SK-N-DZ (cell line): ENCODE data around the gene CD1B. TPM values are rescaled to one million over a fixed set of nuclear protein-coding genes. Genes with fewer than 3 reads are reported as not detected.
"Not testable (repeated sequence)": the region's sequence is repeated elsewhere in the genome, so short reads cannot be mapped to it uniquely, and the experiment has no call there.

Experiments used
- DNase-seq: peaks from one replicate; pipeline ENCODE4 v3.0.0-alpha.2; 2015; ENCODE audit warnings: low spot score
- polyA plus RNA-seq, 2 experiments: library from polyadenylated mRNA; depleted of rRNA; stranded (reverse); fragments of >200 nt; gene quantifications; 2 replicates each; pipeline ENCODE4 v1.2.3, GENCODE V29; 2014

CD1B gene
- not detected in 2 replicates for polyA plus RNA-seq (2014; cell fraction: cytosol; rRNA removed)
- polyA plus RNA-seq (2014; cell fraction: nucleus; rRNA removed) = not detected in 2 replicates

- DNase-seq = no peak
Measured at GRCh38 chr1:158331481-158332150, at the start of gene CD1B. CD1B (minus strand) TSS chr1:158331531; CDS start chr1:158331423, 108 bp downstream.

GRCh38 chr1:158374860-158375259 is 43.5 kb upstream of the CD1B start:
- no peak for DNase-seq

DNA sequence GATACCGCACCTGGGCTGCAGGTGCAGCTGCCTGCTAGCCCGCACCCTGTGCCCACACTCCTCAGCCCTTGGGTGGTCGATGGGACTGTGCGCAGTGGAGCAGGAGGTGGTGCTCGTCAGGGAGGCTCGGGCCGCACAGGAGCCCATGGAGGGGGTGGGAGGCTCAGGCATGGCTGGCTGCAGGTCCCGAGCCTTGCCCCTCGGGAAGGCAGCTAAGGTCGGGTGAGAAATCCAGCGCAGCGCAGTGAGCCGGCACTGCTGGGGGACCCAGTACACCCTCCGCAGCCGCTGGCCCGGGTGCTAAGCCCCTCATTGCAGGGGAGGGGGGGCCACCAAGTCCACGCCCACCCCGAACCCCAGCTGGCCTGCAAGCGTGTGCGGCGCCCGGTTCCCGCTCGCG is 42.8 kb upstream of the CD1B start:
- not testable (repeated sequence) for DNase-seq

GRCh38 chr1:158371188-158371953 is 40.0 kb upstream of the CD1B start:
- no peak for DNase-seq

DNA sequence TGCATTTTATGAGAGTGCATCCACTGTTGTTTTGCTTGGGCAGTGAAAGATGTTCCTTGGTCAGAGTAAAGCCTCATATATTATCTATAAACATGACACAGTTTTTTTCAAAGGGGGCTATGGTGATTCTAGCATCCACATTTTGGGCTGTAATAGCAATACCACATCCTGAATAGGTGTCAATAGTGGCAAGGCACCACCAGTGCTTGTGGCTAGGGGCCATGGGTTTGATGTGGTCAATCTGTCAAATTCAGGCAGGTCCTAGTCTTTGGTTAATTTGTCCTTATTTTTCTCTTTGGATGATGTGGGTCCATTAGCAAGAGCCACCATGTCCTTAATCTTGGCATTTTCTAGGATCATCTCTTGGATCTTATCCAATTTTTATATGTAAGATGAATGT is 35.5 kb upstream of the CD1B start:
- DNase-seq = no peak

DNA sequence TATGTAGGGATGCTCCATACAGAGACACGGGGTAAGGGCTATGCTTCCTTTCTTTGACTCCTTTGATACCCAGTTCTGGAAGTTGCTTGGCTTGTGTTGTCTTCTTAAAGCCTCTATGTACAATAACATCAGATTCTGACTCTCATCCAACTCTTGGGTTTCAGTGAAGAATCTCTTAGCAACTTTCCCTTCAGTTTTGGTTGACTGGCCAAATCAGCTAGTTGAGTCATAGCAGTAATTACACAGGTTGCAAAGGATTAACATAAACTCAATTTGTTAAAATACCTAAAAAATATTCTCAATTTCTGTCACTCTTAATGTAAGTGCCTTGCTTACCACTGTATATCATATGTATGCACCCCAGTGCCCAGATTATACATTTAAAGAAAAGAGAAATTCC is 31.6 kb upstream of the CD1B start:
- DNase-seq = no peak

GRCh38 chr1:158362482-158362881 is 31.2 kb upstream of the CD1B start:
- no peak for DNase-seq

DNA sequence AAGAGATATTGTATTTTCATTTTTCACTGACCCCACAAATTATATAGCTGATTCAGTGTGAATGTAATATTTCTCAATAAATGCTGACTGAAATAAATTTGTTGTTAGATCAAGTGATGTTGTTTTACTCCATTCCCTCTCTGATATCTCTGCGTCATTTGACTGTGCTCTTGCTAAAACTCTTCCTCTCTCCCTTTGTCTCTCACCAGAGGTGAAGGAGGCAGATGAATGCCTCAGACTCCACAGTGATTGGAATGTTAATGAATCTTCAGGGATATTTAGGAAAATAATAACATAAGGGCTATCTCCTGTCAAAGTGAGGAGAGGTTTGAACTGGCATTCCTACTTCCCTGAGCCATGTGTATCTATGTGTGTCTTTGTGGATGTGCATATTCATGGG is 26.1 kb upstream of the CD1B start:
- DNase-seq = no peak

GRCh38 chr1:158356616-158357015 is 25.3 kb upstream of the CD1B start:
- no peak for DNase-seq

DNA sequence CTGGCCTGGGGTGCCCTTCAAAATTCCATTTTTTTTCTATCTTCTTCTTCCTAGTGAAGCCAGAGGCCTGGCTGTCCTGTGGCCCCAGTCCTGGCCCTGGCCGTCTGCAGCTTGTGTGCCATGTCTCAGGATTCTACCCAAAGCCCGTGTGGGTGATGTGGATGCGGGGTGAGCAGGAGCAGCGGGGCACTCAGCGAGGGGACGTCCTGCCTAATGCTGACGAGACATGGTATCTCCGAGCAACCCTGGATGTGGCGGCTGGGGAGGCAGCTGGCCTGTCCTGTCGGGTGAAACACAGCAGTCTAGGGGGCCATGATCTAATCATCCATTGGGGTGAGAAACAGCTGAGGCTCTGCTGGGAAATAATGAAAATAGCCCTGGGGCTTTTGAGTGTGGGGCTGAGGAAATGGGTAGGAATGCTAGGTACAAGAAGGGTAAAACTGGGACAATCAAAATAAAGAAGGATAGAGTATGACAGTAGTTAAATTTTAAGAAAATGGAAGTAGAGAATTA is 24.5 kb upstream of the CD1B start:
- DNase-seq = no peak

- no peak for DNase-seq
Measured at GRCh38 chr1:158354255-158354654, 22.9 kb upstream of the CD1B start.

DNA sequence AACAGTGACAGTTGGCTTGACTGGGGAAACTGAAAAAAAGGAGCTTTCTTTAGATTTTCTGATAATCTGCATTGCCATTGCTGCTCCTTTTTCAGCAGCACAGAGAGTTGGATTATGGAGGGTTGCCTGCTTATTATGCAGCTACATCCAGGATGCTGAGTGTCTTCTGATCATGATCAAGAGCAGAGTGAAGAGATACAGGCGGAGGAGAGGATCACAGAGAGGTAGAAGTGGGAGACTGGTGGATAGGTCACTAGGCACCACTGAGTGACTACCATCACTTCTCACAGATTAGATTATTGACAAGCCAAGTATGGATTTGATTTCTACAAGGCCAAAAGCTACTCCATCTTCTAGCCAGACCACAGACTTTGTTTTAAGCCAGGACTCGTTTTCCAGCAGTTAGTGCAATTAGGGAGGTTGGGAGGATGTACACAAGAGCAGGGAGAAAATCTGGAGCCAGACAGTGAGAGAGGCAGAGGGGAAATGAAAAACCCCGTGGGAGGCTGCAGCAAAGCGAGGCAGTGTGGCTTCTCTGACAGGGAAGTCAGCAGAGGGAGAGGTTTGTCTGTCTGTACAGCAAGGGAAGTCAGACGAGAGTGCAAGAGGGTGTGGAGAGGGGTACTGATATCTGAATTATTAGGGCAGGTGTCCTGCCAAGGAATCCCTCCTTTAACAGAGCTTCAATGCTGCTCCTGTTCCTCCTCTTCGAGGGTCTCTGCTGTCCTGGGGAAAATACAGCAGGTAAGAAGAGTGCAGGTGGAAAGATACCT is 22.2 kb upstream of the CD1B start, which contains the start of gene CD1E:
Gene CD1E, plus strand, starts transcription at position 592 of the 773 bp plus-strand sequence. Its CDS starts 95 bp downstream, at position 687.
- no peak for DNase-seq

GRCh38 chr1:158348946-158349345 is 17.6 kb upstream of the CD1B start:
- not testable (repeated sequence) for DNase-seq

- not testable (repeated sequence) for DNase-seq
Measured at GRCh38 chr1:158336413-158336812, 5.1 kb upstream of the CD1B start.

- no peak for DNase-seq
Measured at GRCh38 chr1:158335213-158335532, 3.8 kb upstream of the CD1B start.

- DNase-seq = no peak
Measured at GRCh38 chr1:158334526-158335212, 3.3 kb upstream of the CD1B start.

DNA sequence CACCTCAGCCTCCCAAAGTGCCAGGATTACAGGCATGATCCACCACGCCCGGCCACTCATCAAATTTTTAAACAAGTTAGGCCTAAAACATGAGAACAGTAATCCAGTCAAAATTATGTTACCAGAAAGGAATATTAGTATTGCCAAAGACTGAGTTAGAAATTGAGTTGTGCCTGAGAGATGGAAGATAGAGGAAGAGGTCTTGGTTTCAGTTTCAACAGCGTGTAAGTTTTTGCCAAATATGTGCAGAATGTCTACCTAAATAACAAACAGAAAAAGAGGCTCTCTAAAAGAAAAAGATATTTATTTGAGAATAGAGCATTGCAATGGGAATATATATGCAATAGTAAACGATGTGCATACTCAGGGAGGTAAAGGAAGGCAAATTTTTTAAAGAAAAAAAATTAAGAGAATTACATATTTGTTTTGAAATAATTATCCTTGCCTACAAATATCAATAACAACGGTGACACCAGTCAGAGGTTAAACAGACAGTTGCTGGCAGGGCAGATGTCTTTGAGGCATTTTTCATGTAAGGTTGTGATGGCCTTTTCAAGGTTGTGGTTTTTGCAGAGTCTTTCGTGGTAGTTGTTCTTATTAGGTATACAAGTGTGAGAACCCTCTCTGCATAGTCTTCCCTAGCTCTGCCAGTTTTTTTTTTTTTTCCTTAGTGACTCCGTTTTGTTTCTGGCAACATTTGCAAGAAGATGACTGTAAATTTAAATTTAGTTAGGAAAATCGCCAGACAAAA is 2.2 kb upstream of the CD1B start:
- DNase-seq = no peak

GRCh38 chr1:158331106-158331425 is 265 bp downstream of the CD1B start:
- no peak for DNase-seq

- no peak for DNase-seq
Measured at GRCh38 chr1:158330391-158331105, 783 bp downstream of the CD1B start.

GRCh38 chr1:158329733-158330132 is 1.6 kb downstream of the CD1B start:
- no peak for DNase-seq
